ENCODE results near the gene ATP5MG. TPM values are rescaled to one million over a fixed set of nuclear protein-coding genes. Genes with fewer than 3 reads are reported as not detected.

ATP5MG gene
- total and polyA plus RNA-seq, 2 of the 8 experiments (the other 6 are each of a cell fraction or from before 2014, with no cell fraction given) = 237 to 464 TPM

GRCh38 chr11:118435893-118436624 is 34.7 kb downstream of the ATP5MG start, which contains the start of gene KMT2A (continued):
- peak in 1 of 2 experiments; percentile 69; a peak in 2 of 4 replicates for TF ChIP-seq SIN3A (conservative IDR thresholded peaks at IDR 0.05 in 1 of 2, IDR thresholded peaks at IDR 0.05 in 1 of 2; ENCODE audit: low read depth in 1 of 2, low read length in 2 of 2)
- peak; percentile 57; the same call in 1 of the 2 replicates for TF ChIP-seq KDM5A (IDR thresholded peaks at IDR 0.05; ENCODE audit: low read length)
